AG04450 (cell line): ENCODE data around the gene HLA-DOA. TPM values are rescaled to one million over a fixed set of nuclear protein-coding genes. Genes with fewer than 3 reads are reported as not detected.

Experiments used
- CTCF ChIA-PET: fragments of 300-600, 350-600 bp; formaldehyde crosslinking; extraction: SDS; loops from one replicate; lab custom pipeline; 2022; ENCODE audit warnings: antibody characterized with exemption, inconsistent platforms; lab: Charles Lee
- POLR2A ChIA-PET: fragments of 350-600 bp; formaldehyde crosslinking; extraction: SDS; loops from one replicate; lab custom pipeline; 2021; ENCODE audit warnings: antibody characterized with exemption, inconsistent platforms; lab: Yijun Ruan, JAX
- DNase-seq: peaks from one replicate; pipeline ENCODE4 v3.0.0-alpha.2; 2011; ENCODE audit warnings: low read depth, low spot score
- H3K27ac ChIP-seq: one replicate; pipeline ENCODE4 v1.5.1; 2012; ENCODE audit warnings: low read depth, low read length, control low read depth
- H3K27me3 ChIP-seq: one replicate; pipeline ENCODE4 v1.6.0; 2012; ENCODE audit warnings: low read length; ENCODE audit not compliant: control insufficient read depth, insufficient read depth
- H3K4me3 ChIP-seq: 2 replicates; pipeline ENCODE4 v1.5.1; 2011; ENCODE audit warnings: mild to moderate bottlenecking, low read depth, low read length, control low read depth
- H3K9me3 ChIP-seq: 2 replicates; pipeline ENCODE4 v1.5.1; 2012; ENCODE audit warnings: low read length; ENCODE audit not compliant: control insufficient read depth, insufficient read depth
- CTCF ChIP-seq: IDR thresholded peaks from 2 replicates; pipeline ENCODE4 v1.5.1; 2011; ENCODE audit warnings: low read depth, low read length, control low read depth, inconsistent platforms
- polyA plus RNA-seq: library from polyadenylated mRNA; depleted of rRNA; stranded (reverse); fragments of >200 nt; gene quantifications from 2 replicates; pipeline ENCODE4 v1.2.3, GENCODE V29; 2011

HLA-DOA gene
- polyA plus RNA-seq, 1 experiment: not detected

- no peak for DNase-seq
- peaks cover 17% of the 10 kb centered on the region for H3K27me3 ChIP-seq
- no peak for TF ChIP-seq CTCF
- ChIA-PET CTCF (no interaction called here), POLR2A (no interaction called here)
- no peak overlapping the region for H3K27ac ChIP-seq
- H3K9me3 ChIP-seq: no peaks in the 10 kb centered on the region
- no peak overlapping the region for H3K4me3 ChIP-seq
Observed at GRCh38 chr6:33050014-33050810, 40.8 kb upstream of the HLA-DOA start.

- H3K27me3 ChIP-seq: peaks cover 16% of the 10 kb centered on the region
- TF ChIP-seq CTCF: peak; percentile 18; the same call in 1 of the 2 replicates
- DNase-seq: no peak
- POLR2A ChIA-PET: no interaction called here
- CTCF ChIA-PET: no interaction called here
- H3K9me3 ChIP-seq: no peaks in the 10 kb centered on the region
- H3K27ac ChIP-seq: no peak overlapping the region
- H3K4me3 ChIP-seq: no peak overlapping the region
Observed at GRCh38 chr6:33049323-33050013, 40.1 kb upstream of the HLA-DOA start.

GRCh38 chr6:33040157-33040556 lies 30.8 kb upstream of the HLA-DOA start:
- Histone ChIP-seq H3K9me3 (no peaks in the 10 kb centered on the region), H3K4me3 (no peak overlapping the region), H3K27ac (no peak overlapping the region), H3K27me3 (peaks cover 2% of the 10 kb centered on the region)
- POLR2A ChIA-PET: no interaction called here
- TF ChIP-seq CTCF: no peak
- DNase-seq: no peak
- CTCF ChIA-PET: interaction anchor here (1.0 kb wide), 1 partner anchor 78 kb away, joined by 3 read pairs; no protein-coding TSS in a partner anchor

- ChIA-PET CTCF (interaction anchor here (1.0 kb wide), 1 partner anchor 22 kb away, joined by 3 read pairs; no protein-coding TSS in a partner anchor), POLR2A (no interaction called here)
- no peak for TF ChIP-seq CTCF
- Histone ChIP-seq H3K4me3 (no peak overlapping the region), H3K27ac (no peak overlapping the region), H3K9me3 (no peaks in the 10 kb centered on the region), H3K27me3 (peaks cover 2% of the 10 kb centered on the region)
- DNase-seq: no peak
Observed at GRCh38 chr6:33036535-33036934, 27.1 kb upstream of the HLA-DOA start.

GRCh38 chr6:33034554-33034953 lies 25.2 kb upstream of the HLA-DOA start:
- POLR2A ChIA-PET: no interaction called here
- no peak for DNase-seq
- H3K27ac ChIP-seq: no peak overlapping the region
- H3K9me3 ChIP-seq: no peaks in the 10 kb centered on the region
- no peak for TF ChIP-seq CTCF
- H3K4me3 ChIP-seq: no peak overlapping the region
- CTCF ChIA-PET: no interaction called here
- H3K27me3 ChIP-seq: peaks cover 11% of the 10 kb centered on the region
